ENCODE results near the gene PCDH11Y. TPM values are rescaled to one million over a fixed set of nuclear protein-coding genes. Genes with fewer than 3 reads are reported as not detected.
"Not testable (repeated sequence)": the region's sequence is repeated elsewhere in the genome, so short reads cannot be mapped to it uniquely, and the experiment has no call there.

The PCDH11Y gene
- total RNA-seq, 1 donor from 2014 or later, result not detected

GRCh38 chrY:5679265-5679664, 679.2 kb downstream of the PCDH11Y start:
- H3K27ac Mint-ChIP-seq; H3K27me3 Mint-ChIP-seq; H3K36me3 Mint-ChIP-seq (ENCODE audit: low read depth); H3K9me3 Mint-ChIP-seq; H3K4me3 Mint-ChIP-seq; H3K4me1 Mint-ChIP-seq; intact Hi-C loops (cut with micrococcal nuclease); DNase-seq: not testable (repeated sequence)

- H3K27me3 Mint-ChIP-seq; DNase-seq; H3K4me3 Mint-ChIP-seq; H3K9me3 Mint-ChIP-seq; intact Hi-C loops (cut with micrococcal nuclease); H3K4me1 Mint-ChIP-seq; H3K36me3 Mint-ChIP-seq (ENCODE audit: low read depth); H3K27ac Mint-ChIP-seq: not testable (repeated sequence)
These were observed 708.6 kb downstream of the PCDH11Y start for GRCh38 chrY:5708727-5709126.

- H3K4me3 Mint-ChIP-seq; H3K27me3 Mint-ChIP-seq; H3K36me3 Mint-ChIP-seq (ENCODE audit: low read depth); intact Hi-C loops (cut with micrococcal nuclease); DNase-seq; H3K9me3 Mint-ChIP-seq; H3K27ac Mint-ChIP-seq; H3K4me1 Mint-ChIP-seq: not testable (repeated sequence)
These were observed 709.8 kb downstream of the PCDH11Y start for GRCh38 chrY:5709788-5710381.

- H3K36me3 Mint-ChIP-seq (ENCODE audit: low read depth); intact Hi-C loops (cut with micrococcal nuclease): not testable (repeated sequence)
These were observed 761.3 kb downstream of the PCDH11Y start for GRCh38 chrY:5761403-5761802.

GRCh38 chrY:5776485-5776884, 776.4 kb downstream of the PCDH11Y start:
- H3K36me3 Mint-ChIP-seq (ENCODE audit: low read depth); H3K4me1 Mint-ChIP-seq; H3K4me3 Mint-ChIP-seq; H3K9me3 Mint-ChIP-seq; H3K27ac Mint-ChIP-seq; intact Hi-C loops (cut with micrococcal nuclease); DNase-seq; H3K27me3 Mint-ChIP-seq: not testable (repeated sequence)

More at GRCh38 chrY:5761403-5761802, 761.3 kb downstream of the PCDH11Y start:
- H3K27me3 Mint-ChIP-seq, H3K4me1 Mint-ChIP-seq, H3K4me3 Mint-ChIP-seq, H3K27ac Mint-ChIP-seq, DNase-seq, H3K9me3 Mint-ChIP-seq: not testable (repeated sequence)
